A673 (cell line): ENCODE results near the gene IL25. TPM values are rescaled to one million over a fixed set of nuclear protein-coding genes. Genes with fewer than 3 reads are reported as not detected.
"Not testable (repeated sequence)": the region's sequence is repeated elsewhere in the genome, so short reads cannot be mapped to it uniquely, and the experiment has no call there.

ENCODE experiments used
- BruUV-seq: library from RNA; stranded (reverse); fragments of 400-500 nt; replicated peaks from 2 replicates; lab custom pipeline; 2021; lab: Mats Ljungman, UMichigan
- CTCF ChIA-PET: fragments of 300-600 bp; sonication (Branson Sonifier 250); formaldehyde crosslinking; loops from one replicate; lab custom pipeline; 2022; ENCODE audit warnings: antibody characterized with exemption; lab: Charles Lee
- POLR2A ChIA-PET: fragments of 300-600 bp; sonication (Branson Sonifier 250); formaldehyde crosslinking; loops from one replicate; lab custom pipeline; 2022; ENCODE audit warnings: antibody characterized with exemption; ENCODE audit not compliant: low non-redundant PET; lab: Charles Lee
- DNase-seq: peaks from one replicate; pipeline ENCODE4 v3.0.0-alpha.2; 2015; ENCODE audit warnings: low spot score
- H3K27ac ChIP-seq: fragments of 200-600 bp; sonication (generic); 2 replicates; pipeline ENCODE4 v1.5.1; 2016; ENCODE audit warnings: mixed run types, low read depth, mild to moderate bottlenecking, mixed read lengths, antibody characterized with exemption, low read length; ENCODE audit not compliant: poor library complexity, severe bottlenecking
- H3K27me3 ChIP-seq: fragments of 200-600 bp; sonication (generic); replicated peaks from 2 replicates; pipeline ENCODE4 v1.6.1; 2017; ENCODE audit warnings: mixed run types, low read depth, mild to moderate bottlenecking, mixed read lengths, antibody characterized with exemption, low read length; ENCODE audit not compliant: insufficient read depth, poor library complexity
- H3K36me3 ChIP-seq: fragments of 200-600 bp; sonication (generic); 2 replicates; pipeline ENCODE4 v1.6.1; 2016; ENCODE audit warnings: mixed run types, mild to moderate bottlenecking, mixed read lengths, antibody characterized with exemption, low read length; ENCODE audit not compliant: insufficient read depth, poor library complexity, severe bottlenecking
- H3K4me1 ChIP-seq: fragments of 200-600 bp; sonication (generic); 2 replicates; pipeline ENCODE4 v1.6.1; 2017; ENCODE audit warnings: mixed run types, mild to moderate bottlenecking, mixed read lengths, antibody characterized with exemption, low read length; ENCODE audit not compliant: insufficient read depth, poor library complexity, severe bottlenecking
- H3K4me3 ChIP-seq: fragments of 200-600 bp; sonication (generic); 2 replicates; pipeline ENCODE4 v1.5.1; 2016; ENCODE audit warnings: low read depth, mixed run types, mild to moderate bottlenecking, mixed read lengths, low read length; ENCODE audit not compliant: poor library complexity, severe bottlenecking
- H3K9me3 ChIP-seq: fragments of 200-600 bp; sonication (generic); 2 replicates; pipeline ENCODE4 v1.6.1; 2016; ENCODE audit warnings: mixed run types, low read depth, mild to moderate bottlenecking, mixed read lengths, antibody characterized with exemption, low read length; ENCODE audit not compliant: poor library complexity, severe bottlenecking
- CTCF ChIP-seq: fragments of 300-800, 200-600 bp; sonication (generic); conservative IDR thresholded peaks from 2 replicates; pipeline ENCODE4 v1.5.1; 2017; ENCODE audit warnings: low read depth, mild to moderate bottlenecking, antibody characterized with exemption, low read length, moderate library complexity, mixed read lengths
- EZH2 ChIP-seq: fragments of 200-600 bp; sonication (generic); IDR thresholded peaks from 2 replicates; pipeline ENCODE4 v1.6.1; 2017; ENCODE audit warnings: borderline replicate concordance, low read depth, mild to moderate bottlenecking, mixed read lengths, antibody characterized with exemption, low read length; ENCODE audit not compliant: poor library complexity, severe bottlenecking
- intact Hi-C: fragments of 100-400 bp; cut with micrococcal nuclease; formaldehyde crosslinking; loops from one replicate; pipeline ENCODE4 v1.10.0; 2022; ENCODE audit not compliant: unreplicated experiment
- total RNA-seq: library from RNA; stranded (reverse); gene quantifications from 2 replicates; pipeline ENCODE4 v1.2.3, GENCODE V29; 2021

IL25 gene
- total RNA-seq, 1 experiment from 2014 or later = not detected

- Histone ChIP-seq H3K9me3 (no peaks in the 10 kb centered on the region), H3K27ac (no peak overlapping the region), H3K27me3 (peaks cover 9% of the 10 kb centered on the region), H3K4me3 (no peak overlapping the region), H3K36me3 (no peaks in the 10 kb centered on the region), H3K4me1 (no peaks in the 10 kb centered on the region)
- no peak for DNase-seq
- TF ChIP-seq CTCF (no peak), EZH2 (no peak)
- no TSS peak for BruUV-seq
- ChIA-PET POLR2A (no interaction called here), CTCF (no interaction called here)
- intact Hi-C loops = no loop called here
Measured at GRCh38 chr14:23389396-23389795, 16.8 kb downstream of the IL25 start.

DNA sequence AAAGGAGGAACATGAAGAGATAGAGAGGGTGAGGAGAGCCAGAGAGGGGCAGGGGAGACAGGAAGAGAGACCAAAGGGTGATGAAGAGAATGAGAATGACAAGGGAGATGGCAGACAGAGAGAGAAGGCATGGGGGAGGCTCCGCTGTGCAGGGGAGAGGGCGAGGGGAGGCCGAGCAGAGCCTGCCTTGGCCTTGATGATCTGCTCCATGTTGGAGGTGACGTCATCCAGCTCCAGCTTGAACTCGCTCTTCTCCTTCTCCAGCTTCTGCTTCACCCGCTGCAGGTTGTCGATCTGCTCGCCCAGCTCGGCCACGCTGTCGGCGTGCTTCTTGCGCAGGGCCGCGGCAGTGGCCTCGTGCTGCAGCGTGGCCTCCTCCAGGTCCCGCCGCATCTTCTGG lies 17.3 kb downstream of the IL25 start:
- H3K4me1 ChIP-seq, POLR2A ChIA-PET, BruUV-seq, intact Hi-C loops, CTCF ChIA-PET, H3K27me3 ChIP-seq, H3K9me3 ChIP-seq, H3K36me3 ChIP-seq, DNase-seq, H3K27ac ChIP-seq, H3K4me3 ChIP-seq: not testable (repeated sequence)

DNA sequence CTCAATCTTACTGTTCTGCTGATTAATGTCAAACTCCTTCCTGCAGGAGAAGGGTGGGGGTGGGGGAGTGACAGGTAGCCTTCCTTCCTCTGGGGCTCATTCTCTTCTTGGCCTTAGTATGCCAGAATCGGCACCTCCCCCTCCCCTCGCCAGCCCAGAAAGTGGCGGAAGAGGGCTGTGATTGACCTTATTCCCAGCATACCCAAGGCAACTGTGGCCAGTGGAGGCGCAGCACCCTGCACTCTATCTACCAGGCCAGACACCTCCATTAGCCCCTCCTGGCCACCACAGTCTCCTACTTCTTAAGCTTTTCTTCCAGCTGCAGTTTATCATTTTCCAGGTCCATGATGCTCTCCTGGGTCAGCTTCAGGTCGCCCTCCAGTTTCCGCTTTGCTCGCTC lies 20.0 kb downstream of the IL25 start:
- Histone ChIP-seq H3K9me3 (no peaks in the 10 kb centered on the region), H3K27me3 (peaks cover 9% of the 10 kb centered on the region), H3K4me3 (no peak overlapping the region), H3K36me3 (no peaks in the 10 kb centered on the region), H3K27ac (no peak overlapping the region), H3K4me1 (no peaks in the 10 kb centered on the region)
- TF ChIP-seq CTCF (no peak), EZH2 (no peak)
- intact Hi-C loops = no loop called here
- DNase-seq = no peak
- no TSS peak for BruUV-seq
- ChIA-PET CTCF (interaction anchor here (1.6 kb wide), 1 partner anchor 13 kb away, joined by 3 read pairs; no protein-coding TSS in a partner anchor), POLR2A (interaction anchor here (0.6 kb wide), 2 partner anchors 8 to 10 kb away, joined by 4 to 7 read pairs; no protein-coding TSS in a partner anchor)

- TF ChIP-seq CTCF = no peak
- H3K4me3 ChIP-seq = no peak overlapping the region
Measured at GRCh38 chr14:23396126-23396525, 23.5 kb downstream of the IL25 start.

More at GRCh38 chr14:23396126-23396525, 23.5 kb downstream of the IL25 start:
- POLR2A ChIA-PET = no interaction called here
- no TSS peak for BruUV-seq
- H3K27me3 ChIP-seq = peaks cover 5% of the 10 kb centered on the region
- CTCF ChIA-PET = no interaction called here
- H3K9me3 ChIP-seq = no peaks in the 10 kb centered on the region
- no peaks in the 10 kb centered on the region for H3K36me3 ChIP-seq
- no peak overlapping the region for H3K27ac ChIP-seq
- intact Hi-C loops = no loop called here
- no peaks in the 10 kb centered on the region for H3K4me1 ChIP-seq
- DNase-seq = no peak
